ENCODE results near the gene CD28.
"Not testable (repeated sequence)": the region's sequence is repeated elsewhere in the genome, so short reads cannot be mapped to it uniquely, and the experiment has no call there.

The CD28 gene

DNA sequence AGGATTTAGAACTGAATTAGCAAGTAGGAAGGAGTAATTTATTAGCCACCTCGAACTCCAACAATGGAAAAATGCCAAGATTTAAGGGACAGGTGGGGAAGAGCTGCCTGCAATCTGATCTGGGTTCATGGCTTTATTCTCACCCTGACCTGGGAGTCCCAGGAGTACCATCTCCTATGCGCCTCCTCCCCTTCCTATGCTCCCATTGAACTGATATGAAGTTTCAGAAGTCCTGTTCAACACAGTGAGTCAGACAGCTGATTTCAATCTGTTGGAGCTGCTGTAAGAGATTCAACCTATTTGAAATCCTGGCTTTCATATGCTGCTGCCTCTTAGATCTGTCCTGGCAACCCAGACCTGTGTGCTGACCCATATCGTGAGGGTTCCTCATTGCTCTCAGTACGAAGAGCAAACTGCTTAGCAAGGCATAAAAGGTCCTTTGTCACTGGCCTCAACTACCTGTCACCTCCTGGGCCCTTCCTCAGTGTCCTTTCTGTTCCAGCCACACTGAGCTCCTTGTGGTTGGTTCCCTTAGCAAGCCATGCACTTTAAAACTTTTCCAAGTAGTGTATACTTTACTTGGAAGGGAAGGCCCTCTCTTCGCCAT, 15.9 kb upstream of the CD28 start:
- H3K4me3 ChIP-seq (ENCODE audit: low read length): no peak overlapping the region
- TF ChIP-seq, protein P1, sequence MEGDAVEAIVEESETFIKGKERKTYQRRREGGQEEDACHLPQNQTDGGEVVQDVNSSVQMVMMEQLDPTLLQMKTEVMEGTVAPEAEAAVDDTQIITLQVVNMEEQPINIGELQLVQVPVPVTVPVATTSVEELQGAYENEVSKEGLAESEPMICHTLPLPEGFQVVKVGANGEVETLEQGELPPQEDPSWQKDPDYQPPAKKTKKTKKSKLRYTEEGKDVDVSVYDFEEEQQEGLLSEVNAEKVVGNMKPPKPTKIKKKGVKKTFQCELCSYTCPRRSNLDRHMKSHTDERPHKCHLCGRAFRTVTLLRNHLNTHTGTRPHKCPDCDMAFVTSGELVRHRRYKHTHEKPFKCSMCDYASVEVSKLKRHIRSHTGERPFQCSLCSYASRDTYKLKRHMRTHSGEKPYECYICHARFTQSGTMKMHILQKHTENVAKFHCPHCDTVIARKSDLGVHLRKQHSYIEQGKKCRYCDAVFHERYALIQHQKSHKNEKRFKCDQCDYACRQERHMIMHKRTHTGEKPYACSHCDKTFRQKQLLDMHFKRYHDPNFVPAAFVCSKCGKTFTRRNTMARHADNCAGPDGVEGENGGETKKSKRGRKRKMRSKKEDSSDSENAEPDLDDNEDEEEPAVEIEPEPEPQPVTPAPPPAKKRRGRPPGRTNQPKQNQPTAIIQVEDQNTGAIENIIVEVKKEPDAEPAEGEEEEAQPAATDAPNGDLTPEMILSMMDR (conservative IDR thresholded peaks at IDR 0.05; ENCODE audit: low read length): no peak
- DNase-seq (ENCODE audit: low read depth): peak; percentile 65

DNA sequence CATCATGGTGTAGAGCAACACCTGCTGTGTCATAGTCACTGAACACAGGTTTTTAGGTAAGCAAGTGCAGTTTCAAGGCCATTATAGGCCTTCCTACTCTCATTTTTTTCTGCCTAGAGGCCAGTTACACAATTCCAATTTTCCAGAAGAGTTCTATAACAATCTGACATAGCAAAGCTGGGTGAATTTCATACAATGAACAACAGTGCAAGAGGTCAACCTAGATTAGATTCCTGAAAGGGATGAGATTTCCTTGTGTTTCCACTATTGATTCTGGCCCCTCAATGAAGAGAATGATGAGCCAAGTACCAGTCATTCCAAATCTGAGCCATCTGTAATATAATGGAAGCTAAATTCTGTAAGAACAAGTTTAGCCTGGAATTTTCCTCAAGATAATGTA, 15.3 kb upstream of the CD28 start:
- DNase-seq (ENCODE audit: low read depth): no peak
- TF ChIP-seq, protein P1 (conservative IDR thresholded peaks at IDR 0.05; ENCODE audit: low read length): no peak
- H3K4me3 ChIP-seq (ENCODE audit: low read length): no peak overlapping the region

GRCh38 chr2:203692031-203692710, 14.3 kb upstream of the CD28 start:
- TF ChIP-seq, protein P1 (conservative IDR thresholded peaks at IDR 0.05; ENCODE audit: low read length): no peak
- DNase-seq (ENCODE audit: low read depth): no peak
- H3K4me3 ChIP-seq (ENCODE audit: low read length): no peak overlapping the region

- no peak overlapping the region for H3K4me3 ChIP-seq (ENCODE audit: low read length)
- TF ChIP-seq, protein P1 (conservative IDR thresholded peaks at IDR 0.05; ENCODE audit: low read length): no peak
- DNase-seq (ENCODE audit: low read depth): no peak
Measured at GRCh38 chr2:203693242-203693879, 13.1 kb upstream of the CD28 start.

- DNase-seq (ENCODE audit: low read depth): no peak
- H3K4me3 ChIP-seq (ENCODE audit: low read length): no peak overlapping the region
- TF ChIP-seq, protein P1 (conservative IDR thresholded peaks at IDR 0.05; ENCODE audit: low read length): no peak
Measured at GRCh38 chr2:203694191-203694590, 12.2 kb upstream of the CD28 start.

DNA sequence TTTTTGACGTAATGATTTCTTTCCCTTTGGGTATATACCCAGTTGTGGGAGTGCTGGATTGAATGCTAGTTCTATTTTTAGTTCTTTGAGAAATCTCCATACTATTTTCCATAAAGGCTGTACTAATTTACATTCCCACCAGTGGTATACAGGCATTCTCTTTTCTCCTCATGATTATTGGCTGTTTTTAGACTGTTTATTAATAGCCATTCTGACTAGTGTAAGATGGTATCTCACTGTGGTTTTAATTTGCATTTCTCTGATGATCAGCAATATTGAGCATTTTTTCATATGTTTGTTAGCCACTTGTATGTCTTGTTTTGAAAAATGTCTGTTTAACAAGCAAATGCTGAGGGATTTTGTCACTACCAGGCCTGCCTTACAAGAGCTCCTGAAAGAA, 9.2 kb upstream of the CD28 start:
- peak; percentile 18 for DNase-seq (ENCODE audit: low read depth)

DNA sequence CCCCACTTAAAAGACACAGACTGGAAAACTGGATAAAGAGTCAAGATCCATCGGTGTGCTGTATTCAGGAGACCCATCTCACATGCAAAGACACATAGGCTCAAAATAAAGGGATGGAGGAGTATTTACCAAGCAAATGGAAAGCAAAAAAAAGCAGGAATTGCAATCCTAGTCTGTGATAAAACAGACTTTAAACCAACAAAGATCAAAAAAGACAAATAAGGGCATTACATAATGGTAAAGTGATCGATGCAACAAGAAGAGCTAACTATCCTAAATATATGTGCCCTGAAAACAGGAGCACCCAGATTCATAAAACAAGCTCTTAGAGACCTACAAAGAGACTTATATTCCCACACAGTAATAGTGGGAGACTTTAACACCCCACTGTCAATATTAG, 8.7 kb upstream of the CD28 start:
- DNase-seq (ENCODE audit: low read depth); H3K4me3 ChIP-seq (ENCODE audit: low read length): not testable (repeated sequence)

More for the DNA sequence above, 9.2 kb upstream of the CD28 start:
- TF ChIP-seq, protein P1 (conservative IDR thresholded peaks at IDR 0.05; ENCODE audit: low read length): no peak
- no peak overlapping the region for H3K4me3 ChIP-seq (ENCODE audit: low read length)

GRCh38 chr2:203698410-203698809, 8.0 kb upstream of the CD28 start:
- DNase-seq (ENCODE audit: low read depth); H3K4me3 ChIP-seq (ENCODE audit: low read length): not testable (repeated sequence)

Measured in AG10803 (cell line).